Mesothelial cell of epicardium (in vitro differentiated cells): ENCODE results near the gene SLC15A5. TPM values are rescaled to one million over a fixed set of nuclear protein-coding genes. Genes with fewer than 3 reads are reported as not detected.

Source experiments
- DNase-seq, 2 experiments: peaks; one replicate each; pipeline ENCODE4 v3.0.0; 2021; ENCODE audit warnings: low spot score in 2 of 2; ENCODE audit not compliant: unreplicated experiment in 2 of 2
- H3K27ac Mint-ChIP-seq: 2 replicates; pipeline ENCODE4 v1.8.0; 2021; ENCODE audit warnings: mixed read lengths
- H3K27me3 Mint-ChIP-seq: 2 replicates; pipeline ENCODE4 v1.8.0; 2021; ENCODE audit warnings: low read depth, mixed read lengths
- H3K36me3 Mint-ChIP-seq: 2 replicates; pipeline ENCODE4 v1.8.0; 2021; ENCODE audit warnings: mixed read lengths
- H3K4me1 Mint-ChIP-seq: 2 replicates; pipeline ENCODE4 v1.8.0; 2021; ENCODE audit warnings: mixed read lengths
- H3K4me3 Mint-ChIP-seq: 2 replicates; pipeline ENCODE4 v1.8.0; 2021; ENCODE audit warnings: mild to moderate bottlenecking, moderate library complexity, mixed read lengths
- H3K9me3 Mint-ChIP-seq: 2 replicates; pipeline ENCODE4 v1.8.0; 2021; ENCODE audit warnings: mixed read lengths
- CTCF ChIP-seq: fragments of 200-600 bp; sonication (generic); IDR thresholded peaks from one replicate; pipeline ENCODE4 v1.5.0; 2021; ENCODE audit warnings: antibody characterized with exemption; ENCODE audit not compliant: unreplicated experiment
- total RNA-seq: library from RNA; stranded (reverse); gene quantifications from 3 replicates; pipeline ENCODE4 v1.2.1, GENCODE V29; 2021

Gene SLC15A5, protein sequence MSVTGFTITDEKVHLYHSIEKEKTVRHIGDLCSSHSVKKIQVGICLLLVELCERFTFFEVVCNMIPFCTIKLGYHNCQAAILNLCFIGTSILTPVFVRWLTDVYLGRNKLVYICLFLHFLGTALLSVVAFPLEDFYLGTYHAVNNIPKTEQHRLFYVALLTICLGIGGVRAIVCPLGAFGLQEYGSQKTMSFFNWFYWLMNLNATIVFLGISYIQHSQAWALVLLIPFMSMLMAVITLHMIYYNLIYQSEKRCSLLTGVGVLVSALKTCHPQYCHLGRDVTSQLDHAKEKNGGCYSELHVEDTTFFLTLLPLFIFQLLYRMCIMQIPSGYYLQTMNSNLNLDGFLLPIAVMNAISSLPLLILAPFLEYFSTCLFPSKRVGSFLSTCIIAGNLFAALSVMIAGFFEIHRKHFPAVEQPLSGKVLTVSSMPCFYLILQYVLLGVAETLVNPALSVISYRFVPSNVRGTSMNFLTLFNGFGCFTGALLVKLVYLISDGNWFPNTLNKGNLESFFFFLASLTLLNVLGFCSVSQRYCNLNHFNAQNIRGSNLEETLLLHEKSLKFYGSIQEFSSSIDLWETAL
- total RNA-seq: not detected in 3 replicates

DNA sequence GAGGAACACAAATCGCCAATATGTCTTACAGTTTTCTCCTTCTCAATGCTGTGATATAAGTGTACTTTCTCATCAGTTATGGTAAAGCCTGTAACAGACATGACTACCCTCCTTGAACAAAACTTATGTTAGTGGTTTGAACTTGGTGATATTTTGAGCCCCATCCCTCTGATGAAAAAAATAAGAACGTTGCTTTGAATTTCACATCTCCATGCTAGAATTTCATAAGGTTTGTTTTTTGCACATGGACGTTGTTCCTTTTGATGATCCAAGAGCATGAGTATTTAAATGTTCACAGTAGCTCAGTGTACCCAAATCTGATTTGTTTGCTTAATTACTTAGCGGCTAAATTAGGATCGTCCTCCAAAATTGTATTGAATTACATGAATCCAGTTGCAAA is at the start of gene SLC15A5:
Gene SLC15A5, minus strand, starts transcription at position 101 of the 400 bp plus-strand sequence. Its CDS starts 0 bp downstream, at position 101.
- H3K9me3 Mint-ChIP-seq: peaks cover 3% of the 10 kb centered on the region
- no peaks in the 10 kb centered on the region for H3K4me1 Mint-ChIP-seq
- no peak for DNase-seq
- H3K27me3 Mint-ChIP-seq: peaks cover under 1% of the 10 kb centered on the region
- H3K27ac Mint-ChIP-seq: no peak within 1 kb of the TSS
- H3K4me3 Mint-ChIP-seq: no peak within 1 kb of the TSS
- no peaks in the 10 kb centered on the region for H3K36me3 Mint-ChIP-seq
- no peak for TF ChIP-seq CTCF

DNA sequence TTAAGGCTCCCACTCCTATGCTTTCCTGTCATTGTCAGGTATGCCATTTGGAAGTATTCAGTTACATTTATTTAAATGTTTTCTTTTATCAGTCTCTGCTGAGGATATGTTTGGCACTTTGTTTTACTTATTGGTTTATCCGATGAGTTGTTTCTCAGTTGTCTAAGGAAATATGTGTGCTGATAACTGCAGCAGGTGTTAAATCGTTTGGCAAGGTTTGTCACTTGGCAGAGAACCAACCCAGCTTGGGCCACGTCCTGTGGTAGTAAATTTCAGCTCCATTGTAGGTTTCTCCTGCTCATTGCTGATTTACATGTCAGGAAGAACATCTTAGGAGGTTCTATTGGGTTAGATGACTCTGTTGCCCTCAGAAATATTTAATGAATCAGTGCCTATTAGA is 47.9 kb upstream of the SLC15A5 start:
- no peaks in the 10 kb centered on the region for H3K36me3 Mint-ChIP-seq
- no peaks in the 10 kb centered on the region for H3K4me1 Mint-ChIP-seq
- H3K4me3 Mint-ChIP-seq: no peak overlapping the region
- H3K9me3 Mint-ChIP-seq: peaks cover 10% of the 10 kb centered on the region
- no peak for TF ChIP-seq CTCF
- no peak overlapping the region for H3K27ac Mint-ChIP-seq
- DNase-seq: no peak
- no peaks in the 10 kb centered on the region for H3K27me3 Mint-ChIP-seq

- no peak overlapping the region for H3K27ac Mint-ChIP-seq
- H3K9me3 Mint-ChIP-seq: peaks cover 10% of the 10 kb centered on the region
- H3K4me3 Mint-ChIP-seq: no peak overlapping the region
- TF ChIP-seq CTCF: no peak
- no peaks in the 10 kb centered on the region for H3K36me3 Mint-ChIP-seq
- H3K4me1 Mint-ChIP-seq: no peaks in the 10 kb centered on the region
- DNase-seq: no peak
- H3K27me3 Mint-ChIP-seq: no peaks in the 10 kb centered on the region
Measured at GRCh38 chr12:16324772-16325171, 47.3 kb upstream of the SLC15A5 start.

DNA sequence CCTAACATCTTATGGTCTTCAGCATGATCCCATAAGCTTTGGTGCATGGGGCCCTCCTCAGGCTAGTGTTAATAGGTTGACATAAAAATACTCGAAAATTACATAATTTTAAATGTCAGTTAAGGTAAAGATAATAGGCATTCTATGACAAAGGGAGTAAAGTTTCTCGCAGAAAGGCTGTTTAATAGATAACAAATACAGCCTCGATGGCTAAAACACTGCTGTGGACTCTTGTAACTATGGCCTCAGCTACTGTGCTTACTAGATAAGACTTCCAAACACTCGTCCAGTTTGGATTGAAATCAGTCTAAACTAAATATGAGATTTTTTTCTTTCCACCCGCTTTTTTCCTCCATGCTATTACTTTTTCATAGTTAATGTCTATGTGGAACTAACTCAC is 46.8 kb upstream of the SLC15A5 start:
- Mint-ChIP-seq H3K4me1 (no peaks in the 10 kb centered on the region), H3K27ac (no peak overlapping the region), H3K4me3 (no peak overlapping the region), H3K9me3 (peaks cover 10% of the 10 kb centered on the region), H3K36me3 (no peaks in the 10 kb centered on the region), H3K27me3 (no peaks in the 10 kb centered on the region)
- DNase-seq: no peak
- no peak for TF ChIP-seq CTCF

- H3K36me3 Mint-ChIP-seq: no peaks in the 10 kb centered on the region
- no peaks in the 10 kb centered on the region for H3K27me3 Mint-ChIP-seq
- no peak overlapping the region for H3K27ac Mint-ChIP-seq
- no peak for TF ChIP-seq CTCF
- DNase-seq: no peak
- no peaks in the 10 kb centered on the region for H3K4me1 Mint-ChIP-seq
- no peak overlapping the region for H3K4me3 Mint-ChIP-seq
- peaks cover 10% of the 10 kb centered on the region for H3K9me3 Mint-ChIP-seq
Measured at GRCh38 chr12:16323638-16324037, 46.2 kb upstream of the SLC15A5 start.
